ENCODE data around the gene CUEDC1. TPM values are rescaled to one million over a fixed set of nuclear protein-coding genes. Genes with fewer than 3 reads are reported as not detected.

CUEDC1 gene
- total RNA-seq, 1 donor from 2014 or later, result 37.0 TPM

- Mint-ChIP-seq H3K4me3 (no peak overlapping the region), H3K27me3 (ENCODE audit: low read depth) (no peaks in the 10 kb centered on the region), H3K9me3 (no peaks in the 10 kb centered on the region), H3K4me1 (peaks cover 66% of the 10 kb centered on the region), H3K27ac (peak overlapping the region; percentile 82), H3K36me3 (no peaks in the 10 kb centered on the region)
- TF ChIP-seq CTCF (IDR thresholded peaks at IDR 0.05; ENCODE audit: unreplicated experiment), result no peak
- DNase-seq (ENCODE audit: low spot score in 2 of 2, unreplicated experiment in 2 of 2), result no peak
Observed at GRCh38 chr17:57915985-57916757, 39.0 kb downstream of the CUEDC1 start.

DNA sequence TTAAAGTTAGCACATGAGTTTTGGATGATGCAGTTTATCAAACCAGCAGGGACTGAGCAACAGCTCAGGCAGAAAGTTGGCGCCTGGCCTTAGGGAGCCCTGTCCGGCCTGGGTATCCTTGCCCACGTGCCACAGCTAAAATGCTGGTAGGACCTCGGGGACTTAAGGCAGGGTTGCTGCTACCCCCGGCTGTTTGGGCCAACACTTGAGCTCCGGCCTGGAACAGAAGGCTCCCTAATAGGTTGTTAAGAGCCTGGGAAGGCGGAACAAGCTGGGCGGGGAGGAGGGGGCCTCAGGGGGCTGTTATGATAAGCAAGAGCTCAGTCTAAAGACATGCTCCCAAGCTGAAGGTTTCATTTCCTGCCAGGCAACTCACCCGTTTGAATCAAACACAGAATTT is 39.7 kb downstream of the CUEDC1 start:
- no peak for DNase-seq (ENCODE audit: low spot score in 2 of 2, unreplicated experiment in 2 of 2)
- Mint-ChIP-seq H3K4me1 (peaks cover 60% of the 10 kb centered on the region), H3K36me3 (no peaks in the 10 kb centered on the region), H3K27ac (peak overlapping the region; percentile 82), H3K9me3 (no peaks in the 10 kb centered on the region), H3K27me3 (ENCODE audit: low read depth) (no peaks in the 10 kb centered on the region), H3K4me3 (peak overlapping the region; percentile 25)
- no peak for TF ChIP-seq CTCF (IDR thresholded peaks at IDR 0.05; ENCODE audit: unreplicated experiment)

- Mint-ChIP-seq H3K27ac (peak overlapping the region; percentile 37), H3K27me3 (ENCODE audit: low read depth) (no peaks in the 10 kb centered on the region), H3K36me3 (no peaks in the 10 kb centered on the region), H3K4me1 (peaks cover 54% of the 10 kb centered on the region), H3K4me3 (no peak overlapping the region), H3K9me3 (no peaks in the 10 kb centered on the region)
- no peak for TF ChIP-seq CTCF (IDR thresholded peaks at IDR 0.05; ENCODE audit: unreplicated experiment)
- no peak for DNase-seq (ENCODE audit: low spot score in 2 of 2, unreplicated experiment in 2 of 2)
Observed at GRCh38 chr17:57914273-57915142, 40.7 kb downstream of the CUEDC1 start.

DNA sequence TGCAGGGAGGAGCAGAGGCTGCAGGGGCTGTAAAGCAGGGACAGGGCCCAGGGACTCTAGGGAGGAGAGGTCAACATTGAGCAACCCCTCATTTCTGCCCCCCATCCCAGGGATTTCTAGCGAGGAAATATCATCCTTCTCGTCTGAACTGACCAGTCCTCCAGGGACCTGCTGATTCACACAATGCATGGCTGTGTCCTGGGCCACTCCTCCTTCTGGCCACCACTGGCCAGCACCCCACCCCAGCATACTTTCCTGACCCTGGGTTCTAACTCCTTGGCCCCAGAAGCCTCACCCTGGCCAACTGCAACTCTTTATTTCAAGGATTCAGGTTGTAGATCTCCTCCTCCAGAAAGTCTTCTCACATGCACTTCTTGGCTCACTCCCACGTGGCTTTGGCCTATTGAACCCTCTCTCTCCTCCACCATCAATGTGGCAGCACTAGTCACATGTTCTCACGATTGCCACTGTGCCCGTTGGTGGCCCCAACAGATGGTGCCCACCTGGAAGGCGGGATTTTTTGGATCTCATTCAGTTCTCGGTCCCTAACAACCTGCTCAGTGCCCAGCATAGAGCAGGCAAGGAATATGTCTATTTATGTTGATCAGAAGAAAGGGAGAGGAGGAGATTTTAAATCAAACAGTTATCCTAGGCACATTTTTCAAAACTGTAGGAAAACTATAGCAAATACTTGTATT is 41.5 kb downstream of the CUEDC1 start:
- Mint-ChIP-seq H3K9me3 (no peaks in the 10 kb centered on the region), H3K4me3 (no peak overlapping the region)
- DNase-seq (ENCODE audit: low spot score in 2 of 2, unreplicated experiment in 2 of 2), result no peak

More for the DNA sequence above, 41.5 kb downstream of the CUEDC1 start:
- Mint-ChIP-seq H3K36me3 (no peaks in the 10 kb centered on the region), H3K27me3 (ENCODE audit: low read depth) (no peaks in the 10 kb centered on the region), H3K27ac (peak overlapping the region; percentile 34), H3K4me1 (peaks cover 55% of the 10 kb centered on the region)
- TF ChIP-seq CTCF (IDR thresholded peaks at IDR 0.05; ENCODE audit: unreplicated experiment), result no peak

All from mesothelial cell of epicardium (in vitro differentiated cells).